Endodermal cell (in vitro differentiated cells): Measurements from ENCODE around the gene PLCG2. TPM values are rescaled to one million over a fixed set of nuclear protein-coding genes. Genes with fewer than 3 reads are reported as not detected.
A peak's percentile ranks its signal among the peaks of the same experiment; 100 is the strongest.

Experiments
- DNase-seq: peaks from one replicate; pipeline ENCODE4 v3.0.0-alpha.2; 2017
- H3K27ac ChIP-seq: 2 replicates; pipeline ENCODE4 v1.5.1; 2013; ENCODE audit warnings: mild to moderate bottlenecking, low read depth, low read length, moderate library complexity
- H3K27me3 ChIP-seq: 2 replicates; pipeline ENCODE4 v1.6.1; 2013; ENCODE audit warnings: mild to moderate bottlenecking, low read length, moderate library complexity; ENCODE audit not compliant: insufficient read depth, control insufficient read depth, poor library complexity, severe bottlenecking
- H3K36me3 ChIP-seq: 2 replicates; pipeline ENCODE4 v1.7.0; 2013; ENCODE audit warnings: mild to moderate bottlenecking, low read length, moderate library complexity; ENCODE audit not compliant: control insufficient read depth, insufficient read depth
- H3K4me1 ChIP-seq: one replicate; pipeline ENCODE4 v1.7.0; 2013; ENCODE audit warnings: low read length; ENCODE audit not compliant: control insufficient read depth, insufficient read depth
- H3K4me3 ChIP-seq: 2 replicates; pipeline ENCODE4 v1.5.1; 2013; ENCODE audit warnings: mild to moderate bottlenecking, low read length, moderate library complexity
- H3K9ac ChIP-seq: 2 replicates; pipeline ENCODE4 v1.6.1; 2013; ENCODE audit warnings: mild to moderate bottlenecking, low read length, moderate library complexity; ENCODE audit not compliant: poor library complexity, severe bottlenecking; ENCODE audit errors: extremely low read depth
- H3K9me3 ChIP-seq: 2 replicates; pipeline ENCODE4 v1.6.1; 2013; ENCODE audit warnings: mild to moderate bottlenecking, low read length, moderate library complexity; ENCODE audit not compliant: control insufficient read depth
- H3K27ac Mint-ChIP-seq: 2 replicates; pipeline ENCODE4 v1.8.0; 2020; ENCODE audit warnings: mixed read lengths
- H3K27me3 Mint-ChIP-seq: 2 replicates; pipeline ENCODE4 v1.8.0; 2021; ENCODE audit warnings: mild to moderate bottlenecking, mixed read lengths; ENCODE audit not compliant: insufficient read depth
- H3K36me3 Mint-ChIP-seq: 2 replicates; pipeline ENCODE4 v1.8.0; 2020; ENCODE audit warnings: low read depth, mixed read lengths
- H3K4me1 Mint-ChIP-seq: 2 replicates; pipeline ENCODE4 v1.8.0; 2020; ENCODE audit warnings: mixed read lengths
- H3K4me3 Mint-ChIP-seq: 2 replicates; pipeline ENCODE4 v1.8.0; 2020; ENCODE audit warnings: mild to moderate bottlenecking, moderate library complexity, mixed read lengths
- H3K9me3 Mint-ChIP-seq: 2 replicates; pipeline ENCODE4 v1.8.0; 2020; ENCODE audit warnings: mild to moderate bottlenecking, mixed read lengths
- WGBS, 2 experiments: methylation state at CpG; one replicate each; pipeline versions ENCODE4 v1.1.5 to v1.1.7; 2013; ENCODE audit warnings: missing lambda C conversion rate in 2 of 2, mixed read lengths in 1 of 2; ENCODE audit not compliant: insufficient coverage in 1 of 2, insufficient read length in 1 of 2; 5-methylcytosine and 5-hydroxymethylcytosine counted together
- total RNA-seq, 2 donors: library from RNA; stranded (reverse); fragmentation: NEBNext Ultra II Directional in 1 of 2; extraction: Animal tissue kit (Norgen Biotek cat#: 25700) in 1 of 2; gene quantifications; 2 replicates in 1 of 2; 3 replicates in 1 of 2; pipeline ENCODE4 v1.2.1, GENCODE V29; 2021
- TF ChIP-seq, protein P1 (sequence below): fragments of 200-600 bp; sonication (generic); conservative IDR thresholded peaks from 2 replicates; pipeline ENCODE4 v1.5.0; 2021; ENCODE audit warnings: antibody characterized with exemption, mild to moderate bottlenecking

PLCG2 gene
- total RNA-seq, 2 donors from 2014 or later: 34.7 to 48.4 TPM

DNA sequence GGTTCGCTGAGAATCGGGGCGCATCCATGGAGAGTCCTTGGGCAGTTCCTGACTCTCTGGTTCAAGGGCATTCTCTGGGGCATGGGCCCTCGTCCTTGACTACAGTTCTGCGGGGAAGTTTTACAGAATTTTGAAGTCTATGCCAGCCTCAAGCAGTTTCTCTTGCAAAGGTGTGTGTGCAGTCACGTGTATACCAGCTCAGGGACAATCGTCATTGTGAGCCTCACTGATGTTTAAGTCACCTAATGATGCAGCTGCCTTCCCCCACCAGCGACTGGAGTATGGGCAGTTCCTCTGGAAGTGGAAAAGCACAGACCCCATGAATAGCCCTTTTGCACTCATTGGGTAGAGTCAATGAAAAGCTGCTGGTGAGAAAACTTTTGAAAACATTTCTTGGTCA lies 1.3 kb downstream of the PLCG2 start:
- peaks cover 53% of the 10 kb centered on the region for H3K27me3 Mint-ChIP-seq
- no peaks in the 10 kb centered on the region for H3K36me3 Mint-ChIP-seq
- H3K27me3 ChIP-seq: peaks cover 23% of the 10 kb centered on the region
- no peak overlapping the region for H3K27ac Mint-ChIP-seq
- no peaks in the 10 kb centered on the region for H3K9me3 Mint-ChIP-seq
- DNase-seq: no peak
- H3K4me3 ChIP-seq: peak overlapping the region; percentile 83
- WGBS, 2 experiments: 90% methylated on average over 7 to 8 of the region's 8 CpGs
- peaks cover 47% of the 10 kb centered on the region for H3K4me1 Mint-ChIP-seq
- peaks cover 15% of the 10 kb centered on the region for H3K4me1 ChIP-seq
- TF ChIP-seq, protein P1, sequence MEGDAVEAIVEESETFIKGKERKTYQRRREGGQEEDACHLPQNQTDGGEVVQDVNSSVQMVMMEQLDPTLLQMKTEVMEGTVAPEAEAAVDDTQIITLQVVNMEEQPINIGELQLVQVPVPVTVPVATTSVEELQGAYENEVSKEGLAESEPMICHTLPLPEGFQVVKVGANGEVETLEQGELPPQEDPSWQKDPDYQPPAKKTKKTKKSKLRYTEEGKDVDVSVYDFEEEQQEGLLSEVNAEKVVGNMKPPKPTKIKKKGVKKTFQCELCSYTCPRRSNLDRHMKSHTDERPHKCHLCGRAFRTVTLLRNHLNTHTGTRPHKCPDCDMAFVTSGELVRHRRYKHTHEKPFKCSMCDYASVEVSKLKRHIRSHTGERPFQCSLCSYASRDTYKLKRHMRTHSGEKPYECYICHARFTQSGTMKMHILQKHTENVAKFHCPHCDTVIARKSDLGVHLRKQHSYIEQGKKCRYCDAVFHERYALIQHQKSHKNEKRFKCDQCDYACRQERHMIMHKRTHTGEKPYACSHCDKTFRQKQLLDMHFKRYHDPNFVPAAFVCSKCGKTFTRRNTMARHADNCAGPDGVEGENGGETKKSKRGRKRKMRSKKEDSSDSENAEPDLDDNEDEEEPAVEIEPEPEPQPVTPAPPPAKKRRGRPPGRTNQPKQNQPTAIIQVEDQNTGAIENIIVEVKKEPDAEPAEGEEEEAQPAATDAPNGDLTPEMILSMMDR: no peak
- H3K9me3 ChIP-seq: no peaks in the 10 kb centered on the region
- H3K4me3 Mint-ChIP-seq: peak overlapping the region; percentile 77
- H3K36me3 ChIP-seq: no peaks in the 10 kb centered on the region
- H3K9ac ChIP-seq: peak overlapping the region; percentile 11
- no peak overlapping the region for H3K27ac ChIP-seq

DNA sequence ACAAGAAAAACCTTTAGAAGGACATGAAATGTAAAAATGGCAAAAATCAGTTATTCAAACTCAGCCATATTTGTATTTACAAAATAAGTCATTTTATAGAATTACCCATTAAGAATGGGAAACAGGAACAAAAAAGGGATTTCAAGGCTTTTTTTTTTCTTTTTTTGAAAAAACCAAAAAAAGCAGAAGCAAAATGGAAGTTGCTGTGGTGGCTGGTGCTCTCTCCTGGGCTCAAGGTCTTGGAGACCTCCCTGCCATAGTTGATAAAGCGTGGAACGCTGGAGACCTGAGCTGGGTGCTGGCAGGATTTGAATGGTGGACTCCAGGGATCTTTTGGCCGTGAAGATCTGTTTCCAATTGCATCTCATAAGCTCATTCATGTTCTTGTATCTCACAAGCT lies 3.1 kb downstream of the PLCG2 start:
- Mint-ChIP-seq H3K4me3 (no peak overlapping the region), H3K4me1 (peaks cover 61% of the 10 kb centered on the region), H3K27me3 (peaks cover 38% of the 10 kb centered on the region), H3K27ac (no peak overlapping the region), H3K36me3 (peaks cover 4% of the 10 kb centered on the region), H3K9me3 (no peaks in the 10 kb centered on the region)
- 96 to 97% methylated on average over 3 of the region's 3 CpGs for WGBS, 2 experiments
- Histone ChIP-seq H3K27ac (no peak overlapping the region), H3K36me3 (no peaks in the 10 kb centered on the region), H3K9ac (no peak overlapping the region), H3K9me3 (no peaks in the 10 kb centered on the region), H3K4me1 (peaks cover 29% of the 10 kb centered on the region), H3K4me3 (no peak overlapping the region), H3K27me3 (peaks cover 23% of the 10 kb centered on the region)
- no peak for DNase-seq
- TF ChIP-seq, protein P1: no peak

- Mint-ChIP-seq H3K27ac (peak overlapping the region; percentile 22), H3K4me1 (peaks cover 58% of the 10 kb centered on the region), H3K4me3 (peak overlapping the region; percentile 33), H3K27me3 (peaks cover 25% of the 10 kb centered on the region), H3K9me3 (no peaks in the 10 kb centered on the region), H3K36me3 (peaks cover 14% of the 10 kb centered on the region)
- DNase-seq: peak; percentile 63
- Histone ChIP-seq H3K9ac (peak overlapping the region; percentile 13), H3K27me3 (peaks cover 16% of the 10 kb centered on the region), H3K27ac (no peak overlapping the region), H3K4me1 (peaks cover 29% of the 10 kb centered on the region), H3K36me3 (no peaks in the 10 kb centered on the region), H3K9me3 (no peaks in the 10 kb centered on the region), H3K4me3 (peak overlapping the region; percentile 52)
- 36 to 41% methylated on average over 2 to 3 of the region's 3 CpGs for WGBS, 2 experiments
- TF ChIP-seq, protein P1: no peak
Observed at GRCh38 chr16:81784072-81784795, 5.1 kb downstream of the PLCG2 start.
